OCI-LY7 (cell line): ENCODE data around the gene LIMK1. TPM values are rescaled to one million over a fixed set of nuclear protein-coding genes. Genes with fewer than 3 reads are reported as not detected.

Experiments
- BruUV-seq: library from RNA; stranded (reverse); fragments of 400-500 nt; replicated peaks from 2 replicates; lab custom pipeline; 2021; lab: Mats Ljungman, UMichigan
- CTCF ChIA-PET: fragments of 300-600 bp; sonication (Branson Sonifier 250); formaldehyde crosslinking; loops from one replicate; lab custom pipeline; 2022; ENCODE audit warnings: antibody characterized with exemption; ENCODE audit not compliant: unreplicated experiment; lab: Charles Lee
- POLR2A ChIA-PET: fragments of 300-600 bp; sonication (Branson Sonifier 250); formaldehyde crosslinking; loops from one replicate; lab custom pipeline; 2022; ENCODE audit warnings: antibody characterized with exemption; lab: Charles Lee
- DNase-seq: peaks from one replicate; pipeline ENCODE4 v3.0.0-alpha.2; 2015; ENCODE audit warnings: low spot score
- H2AFZ ChIP-seq: fragments of 200-600 bp; sonication (generic), shearing (Covaris generic); 2 replicates; pipeline ENCODE4 v1.6.1; 2014; ENCODE audit warnings: mild to moderate bottlenecking, antibody characterized with exemption, low read length, moderate library complexity
- H3K27ac ChIP-seq: fragments of 200-600 bp; sonication (generic); 2 replicates; pipeline ENCODE4 v1.5.1; 2014; ENCODE audit warnings: mixed run types, low read depth, mild to moderate bottlenecking, moderate library complexity, low read length, inconsistent platforms; ENCODE audit not compliant: poor library complexity, severe bottlenecking
- H3K36me3 ChIP-seq: fragments of 200-600 bp; sonication (generic); 2 replicates; pipeline ENCODE4 v1.6.1; 2014; ENCODE audit warnings: mild to moderate bottlenecking, antibody characterized with exemption, low read length, moderate library complexity, mixed read lengths; ENCODE audit not compliant: insufficient read depth
- H3K4me1 ChIP-seq: fragments of 200-600 bp; sonication (generic); 2 replicates; pipeline ENCODE4 v1.5.1; 2014; ENCODE audit warnings: mild to moderate bottlenecking, low read length; ENCODE audit not compliant: insufficient read depth, poor library complexity, severe bottlenecking
- H3K4me2 ChIP-seq: fragments of 200-600 bp; sonication (generic); 2 replicates; pipeline ENCODE4 v1.6.1; 2014; ENCODE audit warnings: mild to moderate bottlenecking, low read length
- H3K4me3 ChIP-seq: fragments of 200-600 bp; sonication (generic); 2 replicates; pipeline ENCODE4 v1.5.1; 2014; ENCODE audit warnings: mild to moderate bottlenecking, low read depth, low read length; ENCODE audit not compliant: poor library complexity, severe bottlenecking
- H3K79me2 ChIP-seq: fragments of 200-600 bp; sonication (generic); 2 replicates; pipeline ENCODE4 v1.6.1; 2016; ENCODE audit warnings: low read depth, mild to moderate bottlenecking, low read length, moderate library complexity, mixed read lengths; ENCODE audit not compliant: insufficient read depth
- H3K9me2 ChIP-seq: fragments of 200-600 bp; sonication (generic); 2 replicates; pipeline ENCODE4 v1.6.1; 2016; ENCODE audit warnings: mild to moderate bottlenecking, low read length, mixed read lengths; ENCODE audit not compliant: insufficient read depth
- H3K9me3 ChIP-seq: fragments of 200-600 bp; sonication (generic); 2 replicates; pipeline ENCODE4 v1.6.1; 2014; ENCODE audit warnings: mild to moderate bottlenecking, mixed run types, low read length, mixed read lengths
- H4K20me1 ChIP-seq: fragments of 200-600 bp; sonication (generic); 2 replicates; pipeline ENCODE4 v1.6.1; 2014; ENCODE audit warnings: mild to moderate bottlenecking, antibody characterized with exemption, low read length, moderate library complexity, mixed read lengths; ENCODE audit not compliant: insufficient read depth
- CTCF ChIP-seq: fragments of 200-600 bp; sonication (generic); conservative IDR thresholded peaks from 2 replicates; pipeline ENCODE4 v1.5.1; 2014; ENCODE audit warnings: mild to moderate bottlenecking, antibody characterized with exemption, low read length, moderate library complexity, mixed read lengths
- EZH2phosphoT487 ChIP-seq: fragments of 200-600 bp; sonication (generic); IDR thresholded peaks from 2 replicates; pipeline ENCODE4 v1.6.1; 2018; ENCODE audit warnings: low read depth, borderline replicate concordance, mild to moderate bottlenecking, mixed run types, antibody characterized with exemption, low read length, moderate library complexity, mixed read lengths
- intact Hi-C: fragments of 100-400 bp; cut with micrococcal nuclease; formaldehyde crosslinking; loops from one replicate; pipeline ENCODE4 v1.10.0; 2022; ENCODE audit not compliant: unreplicated experiment
- total RNA-seq, 2 experiments: library from RNA; depleted of rRNA in 1 of 2; stranded (reverse); fragments of >200 nt in 1 of 2; shearing (Covaris generic) in 1 of 2; gene quantifications; 2 replicates each; pipeline ENCODE4 v1.2.3, GENCODE V29; 2014 to 2022

LIMK1 gene
- total RNA-seq, 2 experiments from 2014 or later, result 31.7 to 67.3 TPM

- no TSS peak for BruUV-seq
- CTCF ChIA-PET, result no interaction called here
These were observed 11.5 kb downstream of the LIMK1 start for GRCh38 chr7:74095135-74095534.

GRCh38 chr7:74097937-74098614, 14.5 kb downstream of the LIMK1 start:
- intact Hi-C loops, result no loop called here
- Histone ChIP-seq H3K27ac (peak overlapping the region; percentile 99), H3K36me3 (peaks cover 54% of the 10 kb centered on the region), H4K20me1 (no peaks in the 10 kb centered on the region), H3K4me2 (no peak overlapping the region), H2AFZ (no peak overlapping the region), H3K9me3 (peaks cover 18% of the 10 kb centered on the region; the same call in 1 of the 2 replicates), H3K79me2 (peaks cover 20% of the 10 kb centered on the region; the same call in 1 of the 2 replicates), H3K4me3 (no peak overlapping the region), H3K4me1 (peaks cover 72% of the 10 kb centered on the region), H3K9me2 (no peaks in the 10 kb centered on the region)
- ChIA-PET POLR2A (interaction anchor here (0.6 kb wide), 2 partner anchors 10 to 1934 kb away, joined by 5 read pairs; no protein-coding TSS in a partner anchor), CTCF (no interaction called here)
- no peak for DNase-seq
- TF ChIP-seq CTCF (no peak), EZH2phosphoT487 (no peak)
- BruUV-seq, result no TSS peak

More at GRCh38 chr7:74095135-74095534, 11.5 kb downstream of the LIMK1 start:
- H3K4me3 ChIP-seq, result peak overlapping the region; percentile 73
- peak overlapping the region; percentile 8; the same call in 1 of the 2 replicates for H2AFZ ChIP-seq
- peak overlapping the region; percentile 85 for H3K27ac ChIP-seq
- intact Hi-C loops, result no loop called here
- no peaks in the 10 kb centered on the region for H3K9me2 ChIP-seq
- peaks cover 65% of the 10 kb centered on the region for H3K4me1 ChIP-seq
- no peaks in the 10 kb centered on the region for H4K20me1 ChIP-seq
- peaks cover 42% of the 10 kb centered on the region for H3K36me3 ChIP-seq
- H3K9me3 ChIP-seq, result peaks cover 16% of the 10 kb centered on the region; the same call in 1 of the 2 replicates
- TF ChIP-seq CTCF, result no peak
- no peak for TF ChIP-seq EZH2phosphoT487
- peak overlapping the region; percentile 99 for H3K4me2 ChIP-seq
- DNase-seq, result no peak
- H3K79me2 ChIP-seq, result peaks cover 14% of the 10 kb centered on the region; the same call in 1 of the 2 replicates
- POLR2A ChIA-PET, result no interaction called here

GRCh38 chr7:74099031-74099430, 15.4 kb downstream of the LIMK1 start:
- H4K20me1 ChIP-seq, result no peaks in the 10 kb centered on the region
- POLR2A ChIA-PET, result no interaction called here
- peaks cover 63% of the 10 kb centered on the region for H3K36me3 ChIP-seq
- intact Hi-C loops, result no loop called here
- H3K9me2 ChIP-seq, result no peaks in the 10 kb centered on the region
- H2AFZ ChIP-seq, result no peak overlapping the region
- H3K4me2 ChIP-seq, result no peak overlapping the region
- peak overlapping the region; percentile 99 for H3K27ac ChIP-seq
- no peak for TF ChIP-seq EZH2phosphoT487
- no peak for TF ChIP-seq CTCF
- no TSS peak for BruUV-seq
- peaks cover 18% of the 10 kb centered on the region; the same call in 1 of the 2 replicates for H3K9me3 ChIP-seq
- DNase-seq, result no peak
- CTCF ChIA-PET, result no interaction called here
- peaks cover 29% of the 10 kb centered on the region; the same call in 1 of the 2 replicates for H3K79me2 ChIP-seq
- no peak overlapping the region for H3K4me3 ChIP-seq
- H3K4me1 ChIP-seq, result peaks cover 72% of the 10 kb centered on the region
